Neural cell (in vitro differentiated cells): ENCODE measurements around the gene ARID3A. TPM values are rescaled to one million over a fixed set of nuclear protein-coding genes. Genes with fewer than 3 reads are reported as not detected.

ENCODE experiments used
- H2AFZ ChIP-seq: fragments of 200-600, 300-800 bp; sonication (generic), shearing (Covaris generic); 2 replicates; pipeline ENCODE4 v1.6.0; 2014; ENCODE audit warnings: low read depth, mild to moderate bottlenecking, antibody characterized with exemption, low read length, moderate library complexity
- H3F3A ChIP-seq: fragments of 200-600 bp; shearing (Covaris generic); 2 replicates; pipeline ENCODE4 v1.6.1; 2016; ENCODE audit warnings: mild to moderate bottlenecking, moderate library complexity, mixed read lengths, antibody characterized with exemption, low read length; ENCODE audit not compliant: insufficient read depth, poor library complexity, severe bottlenecking
- H3K27ac ChIP-seq: fragments of 200-600, 300-800 bp; sonication (generic), shearing (Covaris generic); 2 replicates; pipeline ENCODE4 v1.5.1; 2014; ENCODE audit warnings: mild to moderate bottlenecking, low read length, moderate library complexity
- H3K27me3 ChIP-seq: fragments of 300-800, 200-600 bp; sonication (generic), shearing (Covaris generic); 2 replicates; pipeline ENCODE4 v1.6.0; 2014; ENCODE audit warnings: mild to moderate bottlenecking, low read depth, low read length, moderate library complexity; ENCODE audit not compliant: insufficient read depth
- H3K36me3 ChIP-seq: fragments of 300-800, 200-600 bp; sonication (generic), shearing (Covaris generic); 2 replicates; pipeline ENCODE4 v1.5.1; 2014; ENCODE audit warnings: mild to moderate bottlenecking, antibody characterized with exemption, low read length, moderate library complexity; ENCODE audit not compliant: insufficient read depth
- H3K4me2 ChIP-seq: fragments of 300-800, 200-600 bp; sonication (generic), shearing (Covaris generic); 2 replicates; pipeline ENCODE4 v1.6.0; 2014; ENCODE audit warnings: mild to moderate bottlenecking, low read length
- H3K4me3 ChIP-seq: fragments of 300-800, 200-600 bp; sonication (generic), shearing (Covaris generic); 2 replicates; pipeline ENCODE4 v1.5.1; 2014; ENCODE audit warnings: mild to moderate bottlenecking, low read length, moderate library complexity
- H3K79me2 ChIP-seq: fragments of 200-600 bp; shearing (Covaris generic); replicated peaks from 2 replicates; pipeline ENCODE4 v1.6.0; 2014; ENCODE audit warnings: mild to moderate bottlenecking, low read length, moderate library complexity; ENCODE audit not compliant: insufficient read depth
- H3K9ac ChIP-seq: fragments of 300-800, 200-600 bp; sonication (generic), shearing (Covaris generic); 2 replicates; pipeline ENCODE4 v1.6.1; 2016; ENCODE audit warnings: mild to moderate bottlenecking, low read length, mixed read lengths
- H3K9me2 ChIP-seq: fragments of 200-600 bp; shearing (Covaris generic); 2 replicates; pipeline ENCODE4 v1.6.1; 2016; ENCODE audit warnings: mild to moderate bottlenecking, low read length, mixed read lengths; ENCODE audit not compliant: insufficient read depth
- H3K9me3 ChIP-seq: fragments of 200-600, 300-800 bp; sonication (generic), shearing (Covaris generic); 2 replicates; pipeline ENCODE4 v1.6.1; 2016; ENCODE audit warnings: mild to moderate bottlenecking, mixed run types, low read length, moderate library complexity, mixed read lengths
- H4K20me1 ChIP-seq: fragments of 200-600 bp; shearing (Covaris generic); 2 replicates; pipeline ENCODE4 v1.6.1; 2016; ENCODE audit warnings: mild to moderate bottlenecking, mixed run types; ENCODE audit not compliant: insufficient read depth
- EP300 ChIP-seq: fragments of 450-650 bp; conservative IDR thresholded peaks from 2 replicates; pipeline ENCODE4 v1.6.1; 2014; ENCODE audit warnings: antibody characterized with exemption, mild to moderate bottlenecking, moderate library complexity; ENCODE audit not compliant: poor library complexity, severe bottlenecking
- EZH2 ChIP-seq: fragments of 200-600, 300-800 bp; shearing (Covaris generic), sonication (generic); IDR thresholded peaks from 2 replicates; pipeline ENCODE4 v1.6.1; 2014; ENCODE audit warnings: antibody characterized with exemption, low read length, borderline replicate concordance, mild to moderate bottlenecking; ENCODE audit not compliant: insufficient read depth, poor library complexity, severe bottlenecking
- MXI1 ChIP-seq: fragments of 450-650 bp; conservative IDR thresholded peaks from 2 replicates; pipeline ENCODE4 v1.6.1; 2014; ENCODE audit warnings: antibody characterized with exemption, mild to moderate bottlenecking; ENCODE audit not compliant: poor library complexity, severe bottlenecking
- POLR2AphosphoS5 ChIP-seq: IDR thresholded peaks from 2 replicates; pipeline ENCODE4 v1.6.1; 2012
- RAD21 ChIP-seq: fragments of 450-650 bp; conservative IDR thresholded peaks from 2 replicates; pipeline ENCODE4 v1.6.1; 2014; ENCODE audit warnings: antibody characterized with exemption, mild to moderate bottlenecking, moderate library complexity
- SMC3 ChIP-seq: fragments of 450-650 bp; conservative IDR thresholded peaks from 2 replicates; pipeline ENCODE4 v1.6.1; 2014; ENCODE audit warnings: antibody characterized with exemption, mild to moderate bottlenecking, moderate library complexity; ENCODE audit not compliant: poor library complexity
- TAF1 ChIP-seq: IDR thresholded peaks from 2 replicates; pipeline ENCODE4 v1.6.1; 2012; ENCODE audit warnings: low read depth
- polyA plus RNA-seq: library from polyadenylated mRNA; depleted of rRNA; stranded (reverse); fragments of >200 nt; gene quantifications from 2 replicates; pipeline ENCODE4 v1.2.3, GENCODE V29; 2014
- TF ChIP-seq, protein P1 (sequence below): IDR thresholded peaks from 2 replicates; pipeline ENCODE4 v1.6.1; 2012; ENCODE audit warnings: borderline replicate concordance
- TF ChIP-seq, protein P2 (sequence below): fragments of 450-650 bp; IDR thresholded peaks from 2 replicates; pipeline ENCODE4 v1.5.1; 2014; ENCODE audit warnings: antibody characterized with exemption, mild to moderate bottlenecking, moderate library complexity; ENCODE audit not compliant: poor library complexity, severe bottlenecking

The ARID3A gene
- polyA plus RNA-seq, 1 donor from 2014 or later: 11.4 TPM

DNA sequence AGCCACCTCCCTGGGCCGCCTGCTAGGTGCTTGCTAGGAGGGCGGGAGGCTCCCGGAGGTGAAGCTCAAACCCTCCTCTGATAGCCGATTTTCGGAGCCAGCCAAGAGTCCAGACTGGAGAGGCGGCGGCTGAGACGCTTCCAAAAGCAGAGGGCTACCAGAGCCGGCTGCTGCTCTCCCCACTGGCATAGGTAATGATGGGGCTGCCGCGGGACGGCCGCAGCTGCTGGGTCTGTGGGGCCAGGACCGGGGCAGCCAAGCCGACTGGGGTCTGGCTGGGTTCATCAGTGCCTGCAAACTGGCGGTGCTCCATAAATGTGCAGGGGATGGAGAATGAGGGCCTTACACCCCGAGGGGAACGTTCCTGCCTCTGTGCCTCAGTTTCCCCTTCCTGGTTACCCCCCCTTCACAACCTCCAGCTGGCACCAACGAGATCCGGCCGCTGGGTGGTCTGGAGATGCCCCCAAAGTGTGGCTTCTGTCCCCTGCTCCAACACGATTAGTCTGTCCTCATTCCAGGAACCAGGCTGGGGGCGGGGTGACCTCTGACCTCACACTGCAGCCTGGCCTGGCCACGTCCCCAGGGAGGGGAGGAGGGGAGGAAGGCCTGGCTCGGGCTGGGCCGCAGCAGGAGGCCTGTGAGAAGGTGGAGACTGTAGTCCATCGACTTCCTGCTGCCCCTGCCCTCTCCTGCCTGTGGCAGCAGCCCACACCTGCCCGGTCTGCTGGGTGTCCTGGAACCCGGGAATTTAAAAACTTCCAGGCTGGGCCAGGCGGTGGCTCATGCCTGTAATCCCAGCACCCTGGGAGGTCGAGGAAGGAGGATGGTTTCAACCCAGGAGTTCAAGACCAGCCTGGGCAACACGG, 54.5 kb downstream of the ARID3A start:
- Histone ChIP-seq H3K36me3 (no peaks in the 10 kb centered on the region), H3K79me2 (no peaks in the 10 kb centered on the region), H3K9me2 (no peaks in the 10 kb centered on the region), H3K4me2 (no peak overlapping the region), H3K27me3 (no peaks in the 10 kb centered on the region), H4K20me1 (no peaks in the 10 kb centered on the region), H3K9me3 (no peaks in the 10 kb centered on the region), H2AFZ (no peak overlapping the region), H3K9ac (no peak overlapping the region), H3K4me3 (no peak overlapping the region), H3K27ac (no peak overlapping the region), H3F3A (no peaks in the 10 kb centered on the region)
- TF ChIP-seq EZH2 (no peak), MXI1 (no peak), EP300 (no peak), POLR2AphosphoS5 (no peak), SMC3 (no peak), RAD21 (no peak), TAF1 (no peak)
- TF ChIP-seq, protein P1, sequence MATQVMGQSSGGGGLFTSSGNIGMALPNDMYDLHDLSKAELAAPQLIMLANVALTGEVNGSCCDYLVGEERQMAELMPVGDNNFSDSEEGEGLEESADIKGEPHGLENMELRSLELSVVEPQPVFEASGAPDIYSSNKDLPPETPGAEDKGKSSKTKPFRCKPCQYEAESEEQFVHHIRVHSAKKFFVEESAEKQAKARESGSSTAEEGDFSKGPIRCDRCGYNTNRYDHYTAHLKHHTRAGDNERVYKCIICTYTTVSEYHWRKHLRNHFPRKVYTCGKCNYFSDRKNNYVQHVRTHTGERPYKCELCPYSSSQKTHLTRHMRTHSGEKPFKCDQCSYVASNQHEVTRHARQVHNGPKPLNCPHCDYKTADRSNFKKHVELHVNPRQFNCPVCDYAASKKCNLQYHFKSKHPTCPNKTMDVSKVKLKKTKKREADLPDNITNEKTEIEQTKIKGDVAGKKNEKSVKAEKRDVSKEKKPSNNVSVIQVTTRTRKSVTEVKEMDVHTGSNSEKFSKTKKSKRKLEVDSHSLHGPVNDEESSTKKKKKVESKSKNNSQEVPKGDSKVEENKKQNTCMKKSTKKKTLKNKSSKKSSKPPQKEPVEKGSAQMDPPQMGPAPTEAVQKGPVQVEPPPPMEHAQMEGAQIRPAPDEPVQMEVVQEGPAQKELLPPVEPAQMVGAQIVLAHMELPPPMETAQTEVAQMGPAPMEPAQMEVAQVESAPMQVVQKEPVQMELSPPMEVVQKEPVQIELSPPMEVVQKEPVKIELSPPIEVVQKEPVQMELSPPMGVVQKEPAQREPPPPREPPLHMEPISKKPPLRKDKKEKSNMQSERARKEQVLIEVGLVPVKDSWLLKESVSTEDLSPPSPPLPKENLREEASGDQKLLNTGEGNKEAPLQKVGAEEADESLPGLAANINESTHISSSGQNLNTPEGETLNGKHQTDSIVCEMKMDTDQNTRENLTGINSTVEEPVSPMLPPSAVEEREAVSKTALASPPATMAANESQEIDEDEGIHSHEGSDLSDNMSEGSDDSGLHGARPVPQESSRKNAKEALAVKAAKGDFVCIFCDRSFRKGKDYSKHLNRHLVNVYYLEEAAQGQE: no peak
- TF ChIP-seq, protein P2, sequence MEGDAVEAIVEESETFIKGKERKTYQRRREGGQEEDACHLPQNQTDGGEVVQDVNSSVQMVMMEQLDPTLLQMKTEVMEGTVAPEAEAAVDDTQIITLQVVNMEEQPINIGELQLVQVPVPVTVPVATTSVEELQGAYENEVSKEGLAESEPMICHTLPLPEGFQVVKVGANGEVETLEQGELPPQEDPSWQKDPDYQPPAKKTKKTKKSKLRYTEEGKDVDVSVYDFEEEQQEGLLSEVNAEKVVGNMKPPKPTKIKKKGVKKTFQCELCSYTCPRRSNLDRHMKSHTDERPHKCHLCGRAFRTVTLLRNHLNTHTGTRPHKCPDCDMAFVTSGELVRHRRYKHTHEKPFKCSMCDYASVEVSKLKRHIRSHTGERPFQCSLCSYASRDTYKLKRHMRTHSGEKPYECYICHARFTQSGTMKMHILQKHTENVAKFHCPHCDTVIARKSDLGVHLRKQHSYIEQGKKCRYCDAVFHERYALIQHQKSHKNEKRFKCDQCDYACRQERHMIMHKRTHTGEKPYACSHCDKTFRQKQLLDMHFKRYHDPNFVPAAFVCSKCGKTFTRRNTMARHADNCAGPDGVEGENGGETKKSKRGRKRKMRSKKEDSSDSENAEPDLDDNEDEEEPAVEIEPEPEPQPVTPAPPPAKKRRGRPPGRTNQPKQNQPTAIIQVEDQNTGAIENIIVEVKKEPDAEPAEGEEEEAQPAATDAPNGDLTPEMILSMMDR: no peak

DNA sequence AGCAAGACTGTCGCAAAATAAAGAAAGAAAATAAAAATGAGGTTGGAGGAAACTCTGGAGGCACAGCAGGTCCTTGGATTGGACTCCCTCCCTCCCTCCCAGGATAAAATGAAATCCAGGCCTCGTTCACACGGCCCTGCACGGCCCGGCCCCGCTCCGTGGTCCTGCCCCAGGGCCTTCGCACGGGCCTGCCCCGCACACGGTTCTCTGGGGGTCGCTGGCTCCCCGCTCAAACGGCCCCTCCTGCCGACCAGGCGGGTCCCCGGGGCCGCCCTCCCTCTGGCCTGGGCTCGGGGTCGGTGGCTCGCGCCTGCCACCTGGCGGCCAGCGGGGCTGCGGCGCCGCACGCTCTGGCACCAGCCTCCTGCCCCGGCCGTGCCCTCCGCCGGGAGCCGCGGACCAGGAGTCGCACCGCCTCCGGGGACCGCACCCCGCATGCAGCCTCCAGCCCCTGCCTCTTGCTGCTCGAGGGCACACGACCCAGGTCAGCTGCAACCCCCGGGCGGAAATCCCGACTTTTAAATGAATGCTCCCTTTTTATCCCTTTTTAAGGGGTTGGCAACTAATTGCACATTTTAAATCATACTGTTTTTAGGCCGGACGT, 56.8 kb downstream of the ARID3A start:
- Histone ChIP-seq H2AFZ (no peak overlapping the region), H3K9ac (peak overlapping the region; percentile 29), H3K27me3 (no peaks in the 10 kb centered on the region), H3K79me2 (no peaks in the 10 kb centered on the region), H3K36me3 (no peaks in the 10 kb centered on the region), H3K4me2 (no peak overlapping the region), H3K4me3 (peak overlapping the region; percentile 51), H3K27ac (no peak overlapping the region), H3K9me2 (no peaks in the 10 kb centered on the region), H3K9me3 (no peaks in the 10 kb centered on the region), H4K20me1 (no peaks in the 10 kb centered on the region), H3F3A (no peaks in the 10 kb centered on the region)
- TF ChIP-seq, protein P2: peak; percentile 91
- peak; percentile 83 for TF ChIP-seq RAD21
- no peak for TF ChIP-seq EP300
- TF ChIP-seq SMC3: peak; percentile 94
